ENCODE results near the gene MRPS6. TPM values are rescaled to one million over a fixed set of nuclear protein-coding genes. Genes with fewer than 3 reads are reported as not detected.

Gene MRPS6
- total and polyA plus RNA-seq, 2 of the 4 experiments (the other 2 are of a cell fraction): 7.5 to 35.1 TPM

GRCh38 chr21:34179204-34179935, 106.0 kb downstream of the MRPS6 start:
- ATAC-seq (ENCODE audit: low read depth) (no peak), DNase-seq (no peak)
- TF ChIP-seq USF2 (IDR thresholded peaks at IDR 0.05; ENCODE audit: low read depth, low read length) (no peak), POLR2A (IDR thresholded peaks at IDR 0.05; ENCODE audit: low read depth, low read length) (no peak), CEBPB (IDR thresholded peaks at IDR 0.05; ENCODE audit: low read depth, low read length) (no peak)
- 33% methylated on average over 1 of the region's 9 CpGs; no CpG with 5 or more reads in 1 of the 2 experiments for WGBS, 2 experiments (ENCODE audit: extremely low coverage in 2 of 2, insufficient read length in 1 of 2)
- Histone ChIP-seq H3K23ac (ENCODE audit: low read depth, low read length) (no peak overlapping the region), H3K9me3 (ENCODE audit: control insufficient read depth, insufficient read depth, low read length) (peaks cover 2% of the 10 kb centered on the region; the same call in 1 of the 2 replicates), H3K56ac (ENCODE audit: extremely low read depth, insufficient read depth, low read length) (no peak overlapping the region), H3K4me1 (ENCODE audit: control insufficient read depth, insufficient read depth, low read length) (no peaks in the 10 kb centered on the region), H4K8ac (ENCODE audit: low read depth in 2 of 2, low read length in 2 of 2) (no peak overlapping the region), H3K4me3 (ENCODE audit: insufficient read depth, low read depth, low read length) (no peak overlapping the region), H3K18ac (ENCODE audit: low read depth, low read length) (no peak overlapping the region), H3K9me1 (ENCODE audit: insufficient read depth, low read length) (no peaks in the 10 kb centered on the region), H3K14ac (replicated peaks; ENCODE audit: low read depth, low read length) (no peak overlapping the region), H3K79me1 (ENCODE audit: low read depth in 1 of 2, low read length in 2 of 2) (no peaks in the 10 kb centered on the region), H3K27me3 (ENCODE audit: control insufficient read depth, insufficient read depth, low read length) (peaks cover 15% of the 10 kb centered on the region; the same call in 1 of the 2 replicates), H3K36me3 (ENCODE audit: control insufficient read depth, insufficient read depth, low read length) (no peaks in the 10 kb centered on the region), H2BK120ac (ENCODE audit: low read depth, low read length) (no peak overlapping the region), H2AFZ (replicated peaks; ENCODE audit: low read length, poor library complexity) (no peak overlapping the region), H2AK5ac (ENCODE audit: low read depth, low read length) (no peak overlapping the region), H3K4ac (ENCODE audit: low read depth, low read length) (no peak overlapping the region), H2BK5ac (ENCODE audit: low read depth, low read length, poor library complexity, severe bottlenecking) (no peak overlapping the region), H2AK9ac (replicated peaks; ENCODE audit: low read depth, low read length, poor library complexity) (no peak overlapping the region), H3K27ac (ENCODE audit: insufficient read depth, low read length) (no peak overlapping the region), H4K5ac (ENCODE audit: low read depth, low read length) (no peak overlapping the region), H2BK15ac (ENCODE audit: low read depth, low read length) (no peak overlapping the region), H4K91ac (ENCODE audit: insufficient read depth, low read depth, low read length) (no peak overlapping the region), H4K20me1 (ENCODE audit: insufficient read depth, low read length) (no peaks in the 10 kb centered on the region), H2BK20ac (ENCODE audit: low read depth, low read length) (no peak overlapping the region), H3K4me2 (ENCODE audit: low read depth, low read length) (no peak overlapping the region), H3K9ac (ENCODE audit: low read depth, low read length) (no peak overlapping the region)
- ChIA-PET POLR2A (ENCODE audit: unreplicated experiment) (no interaction called here), CTCF (interaction anchor here (0.5 kb wide), 1 partner anchor 257 kb away, joined by 3 read pairs; no protein-coding TSS in a partner anchor)
- intact Hi-C loops (cut with micrococcal nuclease) (no loop called here), in situ Hi-C loops (cut with MboI; ENCODE audit: low sequenced_read_pairs) (no loop called here), dilution Hi-C loops (cut with HindIII; ENCODE audit: low sequenced_read_pairs, unreplicated experiment) (no loop called here)
- no TSS peak for BruUV-seq (replicated peaks)
